ENCODE measurements around the gene TUT4.

Gene TUT4

GRCh38 chr1:52598729-52599128 lies 45.8 kb upstream of the TUT4 start:
- POLR2A ChIA-PET (ENCODE audit: low non-redundant PET) = no interaction called here
- no peak for TF ChIP-seq CTCF (conservative IDR thresholded peaks at IDR 0.05; ENCODE audit: low read depth)
- CTCF ChIA-PET = no interaction called here
- no peak for DNase-seq (ENCODE audit: low spot score)
- no peak overlapping the region for H3K27ac ChIP-seq

GRCh38 chr1:52597912-52598311 lies 45.0 kb upstream of the TUT4 start:
- CTCF ChIA-PET = no interaction called here
- POLR2A ChIA-PET (ENCODE audit: low non-redundant PET) = no interaction called here
- no peak for DNase-seq (ENCODE audit: low spot score)
- no peak for TF ChIP-seq CTCF (conservative IDR thresholded peaks at IDR 0.05; ENCODE audit: low read depth)
- no peak overlapping the region for H3K27ac ChIP-seq

GRCh38 chr1:52595061-52595460 lies 42.2 kb upstream of the TUT4 start:
- ChIA-PET POLR2A (ENCODE audit: low non-redundant PET) (no interaction called here), CTCF (interaction anchor here (0.5 kb wide), 1 partner anchor 226 kb away, joined by 5 read pairs; no protein-coding TSS in a partner anchor)
- no peak for DNase-seq (ENCODE audit: low spot score)
- TF ChIP-seq CTCF (conservative IDR thresholded peaks at IDR 0.05; ENCODE audit: low read depth) = no peak
- H3K27ac ChIP-seq = no peak overlapping the region

GRCh38 chr1:52593495-52593894 lies 40.6 kb upstream of the TUT4 start:
- H3K27ac ChIP-seq = no peak overlapping the region
- no peak for TF ChIP-seq CTCF (conservative IDR thresholded peaks at IDR 0.05; ENCODE audit: low read depth)
- DNase-seq (ENCODE audit: low spot score) = no peak
- ChIA-PET CTCF (no interaction called here), POLR2A (ENCODE audit: low non-redundant PET) (interaction anchor here (0.6 kb wide), 1 partner anchor 1648 kb away, joined by 3 read pairs; no protein-coding TSS in a partner anchor)

GRCh38 chr1:52592637-52593323 lies 39.9 kb upstream of the TUT4 start:
- DNase-seq (ENCODE audit: low spot score) = no peak
- CTCF ChIA-PET = no interaction called here
- TF ChIP-seq CTCF (conservative IDR thresholded peaks at IDR 0.05; ENCODE audit: low read depth) = no peak
- POLR2A ChIA-PET (ENCODE audit: low non-redundant PET) = no interaction called here
- no peak overlapping the region for H3K27ac ChIP-seq

- POLR2A ChIA-PET (ENCODE audit: low non-redundant PET) = no interaction called here
Measured at GRCh38 chr1:52590266-52590665, 37.4 kb upstream of the TUT4 start.

More at GRCh38 chr1:52590266-52590665, 37.4 kb upstream of the TUT4 start:
- DNase-seq (ENCODE audit: low spot score) = no peak
- CTCF ChIA-PET = no interaction called here
- no peak overlapping the region for H3K27ac ChIP-seq
- TF ChIP-seq CTCF (conservative IDR thresholded peaks at IDR 0.05; ENCODE audit: low read depth) = no peak
